Measurements from ENCODE around the gene SNTG2. TPM values are rescaled to one million over a fixed set of nuclear protein-coding genes. Genes with fewer than 3 reads are reported as not detected.
A peak's percentile ranks its signal among the peaks of the same experiment; 100 is the strongest.

SNTG2 gene
- total RNA-seq (1 to 10 TPM; 4.5 to 7.0 TPM), polyA plus RNA-seq (not detected)
- long read RNA-seq, donor 1, partial matches to known transcripts: 0 of 11 reads
- long read RNA-seq, donor 1, other reads (novel, unspliced or antisense): 11 of 11 reads
- long read RNA-seq, donor 2, partial matches to known transcripts: 2 of 6 reads
- long read RNA-seq, donor 2, other reads (novel, unspliced or antisense): 4 of 6 reads

DNA sequence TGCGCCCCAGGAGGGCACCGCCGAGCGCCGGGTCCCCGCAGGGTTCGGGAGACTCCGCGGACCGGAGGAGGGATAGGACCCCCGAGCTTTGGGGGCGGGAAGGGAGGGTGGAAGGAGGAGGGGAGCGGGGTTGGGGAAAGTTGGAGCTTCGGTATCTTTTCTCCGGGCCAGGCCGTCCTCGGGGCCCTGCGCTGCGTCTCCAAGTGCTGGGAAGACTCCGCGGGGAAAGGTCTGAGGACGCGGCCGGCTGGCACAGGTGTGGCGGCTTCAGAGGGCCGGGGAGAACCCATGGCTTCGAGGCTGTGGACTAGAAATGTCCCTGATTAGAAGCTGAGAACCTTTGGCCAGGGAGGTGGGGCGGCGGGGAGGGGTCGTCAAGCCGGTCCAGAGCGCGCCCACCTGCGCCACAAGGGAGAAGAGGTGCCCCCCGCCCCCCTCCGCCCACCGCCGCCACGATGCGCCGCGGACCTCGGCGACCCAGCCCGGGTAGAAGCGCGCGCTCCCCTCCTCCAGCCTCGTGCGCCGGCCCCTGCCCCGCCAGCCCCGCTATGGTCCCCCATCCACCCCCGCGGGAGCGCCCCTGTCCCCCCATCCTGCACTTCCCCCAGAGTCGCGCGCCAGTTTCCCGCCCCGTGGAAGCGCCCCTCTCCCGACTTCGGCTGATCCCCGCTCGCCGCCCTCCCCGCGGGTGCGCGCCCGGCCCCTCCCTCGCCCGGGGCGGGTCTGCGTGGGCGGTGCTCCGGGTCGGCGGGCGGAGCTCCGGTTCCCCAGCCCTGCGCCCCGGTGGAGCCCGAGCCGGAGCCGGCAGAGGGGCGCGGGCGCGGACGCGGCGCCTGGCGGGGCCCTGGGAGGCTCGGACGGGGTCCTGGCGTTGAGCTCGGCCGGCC is at the start of gene SNTG2:
Gene SNTG2, plus strand, starts transcription at position 770 of the 887 bp plus-strand sequence. CDS start 148 bp downstream, outside the sequence.
- peak in 1 of 2 donors; percentile 82 for DNase-seq
- ATAC-seq (ENCODE audit: low FRiP score): peak; percentile 59
- intact Hi-C loops (cut with DNase I): no loop called here
- Histone ChIP-seq H3K36me3 (ENCODE audit: control insufficient read depth in 1 of 2, insufficient read depth in 2 of 2, low read length in 1 of 2) (no peaks in the 10 kb centered on the region), H3K4me3 (ENCODE audit: low read length in 2 of 2) (peak within 1 kb of the TSS; percentile 37 to 67), H3K4me1 (ENCODE audit: control insufficient read depth in 1 of 2, insufficient read depth in 2 of 2, low read length in 2 of 2) (peaks cover 0 to 4% of the 10 kb centered on the region in 2 donors), H3K9me3 (ENCODE audit: control insufficient read depth, low read length) (no peaks in the 10 kb centered on the region), H3K27me3 (ENCODE audit: control insufficient read depth in 1 of 2, insufficient read depth in 2 of 2, low read length in 1 of 2) (no peaks in the 10 kb centered on the region), H3K27ac (ENCODE audit: low read depth in 1 of 2, low read length in 2 of 2) (no peak within 1 kb of the TSS)
- WGBS, 2 donors: 1% methylated on average over 55 to 100 of the region's 100 CpGs

DNA sequence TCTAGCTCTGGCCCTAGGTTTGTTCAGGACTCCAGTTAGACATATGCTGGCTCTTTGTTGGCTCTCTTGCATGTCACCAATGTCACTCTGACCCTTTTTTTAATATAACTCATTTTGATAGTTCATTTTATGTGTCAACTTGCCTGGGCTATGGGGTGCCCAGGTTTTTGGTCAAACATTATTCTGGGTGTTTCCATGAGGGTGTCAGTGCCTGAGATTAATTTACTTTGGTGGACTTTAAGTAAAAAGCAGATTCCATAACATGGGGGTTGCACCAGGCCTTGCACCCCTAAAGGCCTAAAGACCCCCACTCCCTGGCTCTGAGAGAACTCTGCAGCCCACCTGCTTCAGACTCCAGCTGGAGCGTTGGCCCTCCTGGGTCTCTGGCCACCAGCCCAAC is 48.1 kb upstream of the SNTG2 start:
- DNase-seq (no peak), ATAC-seq (ENCODE audit: low FRiP score) (no peak)
- Histone ChIP-seq H3K27me3 (ENCODE audit: control insufficient read depth in 1 of 2, insufficient read depth in 2 of 2, low read length in 1 of 2) (peaks cover 0 to 2% of the 10 kb centered on the region in 2 donors), H3K27ac (ENCODE audit: low read depth in 1 of 2, low read length in 2 of 2) (no peak overlapping the region), H3K36me3 (ENCODE audit: control insufficient read depth in 1 of 2, insufficient read depth in 2 of 2, low read length in 1 of 2) (no peaks in the 10 kb centered on the region), H3K9me3 (ENCODE audit: control insufficient read depth, low read length) (peaks cover 5% of the 10 kb centered on the region), H3K4me3 (ENCODE audit: low read length in 2 of 2) (no peak overlapping the region), H3K4me1 (ENCODE audit: control insufficient read depth in 1 of 2, insufficient read depth in 2 of 2, low read length in 2 of 2) (no peaks in the 10 kb centered on the region)
- 39 to 61% methylated on average over 1 of the region's 1 CpG for WGBS, 2 donors
- intact Hi-C loops (cut with DNase I): no loop called here

DNA sequence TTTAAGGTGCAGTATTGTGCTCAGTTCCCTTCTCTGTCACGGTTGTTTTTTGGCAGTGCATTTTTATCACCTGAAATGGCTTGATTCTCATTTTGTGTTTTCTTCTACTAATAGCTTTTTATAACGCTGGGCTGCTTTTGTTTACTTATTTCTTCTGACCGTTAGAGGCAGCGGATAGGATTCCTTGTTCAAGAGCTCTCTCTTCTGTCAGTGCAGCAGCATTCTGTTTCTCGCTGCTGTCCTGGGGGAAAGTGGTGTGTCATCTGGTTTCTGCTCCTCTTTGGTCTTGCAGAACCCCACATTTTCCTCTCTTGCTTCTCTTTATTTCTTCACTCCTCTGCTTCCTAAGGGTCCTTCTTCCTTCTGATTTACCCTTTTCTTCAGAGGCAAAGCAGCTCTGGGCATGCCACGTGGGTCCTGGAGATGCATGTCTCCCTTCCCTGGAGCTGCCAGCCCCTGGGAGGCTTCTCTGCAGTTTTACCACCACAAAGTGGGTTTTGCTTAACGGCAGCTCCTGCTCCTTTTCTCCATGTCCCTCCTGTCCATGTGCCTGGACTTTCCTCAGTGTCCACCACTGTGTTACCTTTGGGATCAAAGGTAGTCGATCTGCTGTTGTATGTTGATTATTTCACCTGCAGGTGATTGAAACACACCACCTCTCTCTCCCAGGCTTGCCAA is 47.3 kb upstream of the SNTG2 start:
- intact Hi-C loops (cut with DNase I): no loop called here
- ATAC-seq (ENCODE audit: low FRiP score): no peak
- Histone ChIP-seq H3K27me3 (ENCODE audit: control insufficient read depth in 1 of 2, insufficient read depth in 2 of 2, low read length in 1 of 2) (peaks cover 0 to 2% of the 10 kb centered on the region in 2 donors), H3K36me3 (ENCODE audit: control insufficient read depth in 1 of 2, insufficient read depth in 2 of 2, low read length in 1 of 2) (no peaks in the 10 kb centered on the region), H3K27ac (ENCODE audit: low read depth in 1 of 2, low read length in 2 of 2) (no peak overlapping the region), H3K4me1 (ENCODE audit: control insufficient read depth in 1 of 2, insufficient read depth in 2 of 2, low read length in 2 of 2) (no peaks in the 10 kb centered on the region), H3K9me3 (ENCODE audit: control insufficient read depth, low read length) (peaks cover 5% of the 10 kb centered on the region), H3K4me3 (ENCODE audit: low read length in 2 of 2) (no peak overlapping the region)
- no peak for DNase-seq
- WGBS, 2 donors: 28 to 31% methylated on average over 8 of the region's 8 CpGs

DNA sequence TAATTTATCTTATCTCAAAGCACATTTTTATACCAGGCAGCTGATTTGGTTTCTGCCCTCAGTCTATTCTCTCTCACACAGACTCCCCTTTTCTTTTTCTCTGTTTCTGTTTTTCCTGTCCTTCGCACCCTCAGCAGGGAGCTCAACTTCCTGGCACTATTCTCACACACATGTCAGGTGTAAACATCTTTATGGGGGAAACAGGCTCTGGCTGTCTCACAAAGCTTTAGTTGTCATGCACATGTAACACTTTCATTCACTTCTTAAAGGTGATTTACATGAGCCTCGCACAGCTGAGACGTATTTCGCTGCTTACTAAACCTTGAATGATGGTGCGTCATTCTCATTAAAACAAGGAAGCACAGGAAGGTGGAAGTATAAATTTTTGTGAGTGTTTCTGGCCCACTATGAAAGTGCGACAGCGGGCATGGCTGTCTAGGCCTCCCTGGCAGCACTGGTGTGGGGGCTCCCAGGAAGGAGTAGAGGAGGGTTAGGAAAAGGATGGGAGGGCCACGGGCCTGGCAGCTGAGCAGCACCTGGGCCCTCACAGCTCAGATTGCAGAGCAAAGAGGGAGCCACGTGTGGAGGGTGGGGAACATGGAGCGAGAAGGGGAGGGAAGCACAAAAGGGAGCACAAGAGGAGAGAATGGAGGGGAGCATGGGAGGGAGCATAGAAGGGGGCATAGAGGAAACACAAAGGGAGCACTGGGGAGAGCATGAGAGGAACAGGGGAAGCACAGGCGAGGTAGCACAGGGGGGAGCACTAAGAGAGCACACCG is 46.2 kb upstream of the SNTG2 start:
- H3K4me1 ChIP-seq (ENCODE audit: control insufficient read depth in 1 of 2, insufficient read depth in 2 of 2, low read length in 2 of 2): no peaks in the 10 kb centered on the region
- H3K4me3 ChIP-seq (ENCODE audit: low read length in 2 of 2): no peak overlapping the region
- intact Hi-C loops (cut with DNase I): no loop called here
- H3K27me3 ChIP-seq (ENCODE audit: control insufficient read depth in 1 of 2, insufficient read depth in 2 of 2, low read length in 1 of 2): peaks cover 0 to 2% of the 10 kb centered on the region in 2 donors
- ATAC-seq (ENCODE audit: low FRiP score): no peak
- peaks cover 5% of the 10 kb centered on the region for H3K9me3 ChIP-seq (ENCODE audit: control insufficient read depth, low read length)
- no peak overlapping the region for H3K27ac ChIP-seq (ENCODE audit: low read depth in 1 of 2, low read length in 2 of 2)
- no peak for DNase-seq
- no peaks in the 10 kb centered on the region for H3K36me3 ChIP-seq (ENCODE audit: control insufficient read depth in 1 of 2, insufficient read depth in 2 of 2, low read length in 1 of 2)
- 58 to 60% methylated on average over 12 of the region's 12 CpGs for WGBS, 2 donors

DNA sequence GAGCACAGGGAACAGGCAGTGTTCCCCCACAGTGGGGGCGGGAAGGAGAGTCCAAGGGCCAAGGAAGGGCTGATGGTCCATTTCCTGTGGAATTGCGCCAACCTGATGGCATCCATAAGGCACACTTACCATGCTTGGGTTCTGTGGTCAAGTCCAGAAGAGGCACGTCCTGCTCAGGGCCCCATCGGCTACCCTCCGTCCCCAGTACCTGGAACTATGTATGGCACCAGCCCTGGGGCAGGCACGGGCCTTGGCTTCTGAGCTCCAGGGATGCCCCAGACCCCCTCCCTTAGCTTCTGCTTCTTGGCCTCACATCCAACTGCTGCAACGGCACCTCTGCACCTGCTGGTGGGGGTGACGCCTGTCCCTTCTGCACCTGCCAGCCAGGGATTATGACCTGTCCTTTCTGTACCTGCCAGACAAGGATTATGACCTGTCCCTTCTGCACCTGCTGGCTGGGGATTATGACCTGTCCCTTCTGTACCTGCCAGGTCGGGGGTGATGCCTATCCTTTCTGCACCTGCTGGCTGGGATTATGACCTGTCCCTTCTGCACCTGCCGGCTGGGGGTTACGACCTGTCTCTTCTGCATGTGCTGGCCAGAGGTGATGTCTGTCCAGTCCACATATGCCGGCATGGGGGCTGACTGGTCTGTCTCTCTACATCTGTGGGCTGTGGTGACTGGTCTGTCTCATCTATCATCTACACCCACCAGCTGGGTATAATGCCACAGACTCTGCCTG is 45.4 kb upstream of the SNTG2 start:
- peak; percentile 26 for ATAC-seq (ENCODE audit: low FRiP score)
- Histone ChIP-seq H3K4me3 (ENCODE audit: low read length in 2 of 2) (no peak overlapping the region), H3K36me3 (ENCODE audit: control insufficient read depth in 1 of 2, insufficient read depth in 2 of 2, low read length in 1 of 2) (no peaks in the 10 kb centered on the region), H3K4me1 (ENCODE audit: control insufficient read depth in 1 of 2, insufficient read depth in 2 of 2, low read length in 2 of 2) (no peaks in the 10 kb centered on the region), H3K9me3 (ENCODE audit: control insufficient read depth, low read length) (peaks cover 3% of the 10 kb centered on the region), H3K27ac (ENCODE audit: low read depth in 1 of 2, low read length in 2 of 2) (no peak overlapping the region), H3K27me3 (ENCODE audit: control insufficient read depth in 1 of 2, insufficient read depth in 2 of 2, low read length in 1 of 2) (peaks cover 0 to 2% of the 10 kb centered on the region in 2 donors)
- no peak for DNase-seq
- intact Hi-C loops (cut with DNase I): no loop called here
- 82 to 85% methylated on average over 12 of the region's 12 CpGs for WGBS, 2 donors

DNA sequence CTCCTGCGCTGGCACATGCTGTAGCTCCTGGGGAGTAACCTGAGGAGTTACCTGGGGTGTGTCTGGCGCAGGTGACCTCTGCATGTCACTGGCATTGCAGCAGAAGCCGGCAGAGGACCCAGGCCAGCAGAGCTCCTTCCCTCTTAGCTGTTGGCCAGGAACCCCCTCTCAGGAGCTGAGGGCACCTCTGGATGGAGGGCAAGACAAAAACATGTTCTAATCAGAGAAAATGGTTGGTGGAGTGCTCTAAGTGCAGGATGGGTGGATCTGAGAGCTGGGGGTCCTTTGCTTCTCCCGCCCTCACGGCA is 44.9 kb upstream of the SNTG2 start:
- H3K36me3 ChIP-seq (ENCODE audit: control insufficient read depth in 1 of 2, insufficient read depth in 2 of 2, low read length in 1 of 2): no peaks in the 10 kb centered on the region
- no peak overlapping the region for H3K27ac ChIP-seq (ENCODE audit: low read depth in 1 of 2, low read length in 2 of 2)
- H3K27me3 ChIP-seq (ENCODE audit: control insufficient read depth in 1 of 2, insufficient read depth in 2 of 2, low read length in 1 of 2): peaks cover 0 to 2% of the 10 kb centered on the region in 2 donors
- peaks cover 3% of the 10 kb centered on the region for H3K9me3 ChIP-seq (ENCODE audit: control insufficient read depth, low read length)
- H3K4me3 ChIP-seq (ENCODE audit: low read length in 2 of 2): no peak overlapping the region
- intact Hi-C loops (cut with DNase I): no loop called here
- DNase-seq (no peak), ATAC-seq (ENCODE audit: low FRiP score) (no peak)
- no peaks in the 10 kb centered on the region for H3K4me1 ChIP-seq (ENCODE audit: control insufficient read depth in 1 of 2, insufficient read depth in 2 of 2, low read length in 2 of 2)
- 88 to 93% methylated on average over 5 of the region's 5 CpGs for WGBS, 2 donors

DNA sequence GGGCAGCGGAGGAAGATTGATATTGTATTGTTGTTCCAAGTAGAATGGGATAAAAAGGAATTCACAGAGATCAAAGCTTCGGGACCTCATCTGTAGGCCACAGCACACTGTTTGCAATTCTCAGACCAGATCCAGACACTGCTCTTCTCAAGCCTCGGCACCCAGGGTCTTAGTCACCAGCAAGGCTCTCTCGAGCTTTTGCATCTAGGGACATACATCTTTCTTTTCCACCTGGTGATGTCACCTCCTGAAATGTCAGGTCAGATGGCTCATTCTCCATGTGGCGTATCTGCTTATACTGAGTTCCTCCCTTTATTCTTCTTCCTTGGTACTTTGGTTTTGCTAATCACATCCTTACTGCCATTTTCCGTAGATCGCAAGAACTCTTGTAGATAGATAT is 42.9 kb upstream of the SNTG2 start:
- Histone ChIP-seq H3K9me3 (ENCODE audit: control insufficient read depth, low read length) (no peaks in the 10 kb centered on the region), H3K4me1 (ENCODE audit: control insufficient read depth in 1 of 2, insufficient read depth in 2 of 2, low read length in 2 of 2) (no peaks in the 10 kb centered on the region), H3K36me3 (ENCODE audit: control insufficient read depth in 1 of 2, insufficient read depth in 2 of 2, low read length in 1 of 2) (no peaks in the 10 kb centered on the region), H3K27ac (ENCODE audit: low read depth in 1 of 2, low read length in 2 of 2) (no peak overlapping the region), H3K27me3 (ENCODE audit: control insufficient read depth in 1 of 2, insufficient read depth in 2 of 2, low read length in 1 of 2) (no peaks in the 10 kb centered on the region), H3K4me3 (ENCODE audit: low read length in 2 of 2) (no peak overlapping the region)
- ATAC-seq (ENCODE audit: low FRiP score) (no peak), DNase-seq (no peak)
- WGBS, 2 donors: 75 to 86% methylated on average over 7 of the region's 7 CpGs
- intact Hi-C loops (cut with DNase I): no loop called here

DNA sequence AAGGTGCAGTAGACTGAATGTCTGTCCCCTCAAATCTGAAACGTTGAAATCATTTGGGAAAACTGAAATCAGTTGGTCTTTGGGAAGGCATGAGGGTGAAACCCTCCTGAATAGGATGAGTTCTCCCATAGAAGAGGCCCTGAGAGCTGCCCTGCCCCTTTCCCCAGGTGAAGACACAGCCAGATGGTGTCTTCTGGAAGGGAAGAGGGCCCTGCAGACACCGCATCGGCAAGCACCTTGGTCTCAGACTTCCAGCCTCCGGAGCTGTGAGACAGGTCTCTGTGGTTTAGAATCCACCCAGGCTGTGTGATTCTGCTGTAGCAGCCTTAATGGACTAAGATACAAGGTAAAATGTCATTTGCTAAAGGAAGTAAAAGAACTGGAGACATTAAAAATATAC is 42.1 kb upstream of the SNTG2 start:
- H3K27me3 ChIP-seq (ENCODE audit: control insufficient read depth in 1 of 2, insufficient read depth in 2 of 2, low read length in 1 of 2): no peaks in the 10 kb centered on the region
- 81 to 85% methylated on average over 4 of the region's 4 CpGs for WGBS, 2 donors
- no peak overlapping the region for H3K27ac ChIP-seq (ENCODE audit: low read depth in 1 of 2, low read length in 2 of 2)
- no peaks in the 10 kb centered on the region for H3K36me3 ChIP-seq (ENCODE audit: control insufficient read depth in 1 of 2, insufficient read depth in 2 of 2, low read length in 1 of 2)
- intact Hi-C loops (cut with DNase I): no loop called here
- no peaks in the 10 kb centered on the region for H3K4me1 ChIP-seq (ENCODE audit: control insufficient read depth in 1 of 2, insufficient read depth in 2 of 2, low read length in 2 of 2)
- DNase-seq (no peak), ATAC-seq (ENCODE audit: low FRiP score) (no peak)
- no peaks in the 10 kb centered on the region for H3K9me3 ChIP-seq (ENCODE audit: control insufficient read depth, low read length)
- no peak overlapping the region for H3K4me3 ChIP-seq (ENCODE audit: low read length in 2 of 2)
